ENCODE results near the gene VPS29. TPM values are rescaled to one million over a fixed set of nuclear protein-coding genes. Genes with fewer than 3 reads are reported as not detected.

The VPS29 gene
- total and polyA plus RNA-seq, 2 donors (not counting 1 experiment from before 2014, with no cell fraction given) = 115 to 118 TPM

Small RNA genes lying within 50 kb of the gene (small RNA-seq; reads per million reads assigned to genes)
- gene RF00278 (ENCODE audit: insufficient read length, low read depth, low replicate concordance) = not detected

Other genes with a start within 250 kb of the VPS29 start
- gene ATP2A2, start 220.9 kb downstream of the VPS29 start, total RNA-seq = 68.2 and 73.1 TPM in 2 replicates
- 35.3 and 52.1 TPM in 2 replicates for gene ATP2A2, start 220.9 kb downstream of the VPS29 start, polyA plus RNA-seq
- 68.4 and 68.8 TPM in 2 replicates for gene ANAPC7, start 98.4 kb downstream of the VPS29 start, total RNA-seq
- gene ANAPC7, start 98.4 kb downstream of the VPS29 start, polyA plus RNA-seq = 56.9 and 60.1 TPM in 2 replicates
- gene ARPC3, start 51.8 kb downstream of the VPS29 start, total RNA-seq = 360 and 374 TPM in 2 replicates
- gene ARPC3, start 51.8 kb downstream of the VPS29 start, polyA plus RNA-seq = 121 and 197 TPM in 2 replicates
- 12.3 and 13.4 TPM in 2 replicates for gene GPN3, start 33.9 kb downstream of the VPS29 start, total RNA-seq
- gene GPN3, start 33.9 kb downstream of the VPS29 start, polyA plus RNA-seq = 5.3 and 6.7 TPM in 2 replicates
- 15.4 and 15.7 TPM in 2 replicates for gene FAM216A, start 33.3 kb downstream of the VPS29 start, total RNA-seq
- 19.7 and 25.2 TPM in 2 replicates for gene FAM216A, start 33.3 kb downstream of the VPS29 start, polyA plus RNA-seq
- 1.5 and 1.7 TPM in 2 replicates for gene RAD9B, start 220 bp upstream of the VPS29 start, total RNA-seq
- gene RAD9B, start 220 bp upstream of the VPS29 start, polyA plus RNA-seq = 0.59 and 0.75 TPM in 2 replicates
- 44.9 and 45.6 TPM in 2 replicates for gene PPTC7, start 81.2 kb upstream of the VPS29 start, total RNA-seq
- gene PPTC7, start 81.2 kb upstream of the VPS29 start, polyA plus RNA-seq = 20.7 and 48.9 TPM in 2 replicates
- 69.8 and 74.5 TPM in 2 replicates for gene TCTN1, start 112.0 kb upstream of the VPS29 start, total RNA-seq
- 49.1 and 76.9 TPM in 2 replicates for gene TCTN1, start 112.0 kb upstream of the VPS29 start, polyA plus RNA-seq
- gene HVCN1, start 187.0 kb upstream of the VPS29 start, total RNA-seq = 216 and 228 TPM in 2 replicates
- gene HVCN1, start 187.0 kb upstream of the VPS29 start, polyA plus RNA-seq = 422 and 658 TPM in 2 replicates
- gene PPP1CC, start 240.8 kb upstream of the VPS29 start, total RNA-seq = 146 and 150 TPM in 2 replicates
- 70.0 and 90.8 TPM in 2 replicates for gene PPP1CC, start 240.8 kb upstream of the VPS29 start, polyA plus RNA-seq

Data from B cell (primary cell).